HG02852 (cell line): ENCODE results near the gene CNIH4.
"Not testable (repeated sequence)": the region's sequence is repeated elsewhere in the genome, so short reads cannot be mapped to it uniquely, and the experiment has no call there.

Experiments
- ATAC-seq: cut with Tn5 transposase; IDR thresholded peaks from one replicate; pipeline ENCODE4 v1.9.1; 2021; ENCODE audit warnings: mild to moderate bottlenecking, moderate library complexity; ENCODE audit not compliant: unreplicated experiment

The CNIH4 gene

GRCh38 chr1:224348137-224348536 is 8.5 kb upstream of the CNIH4 start:
- no peak for ATAC-seq

GRCh38 chr1:224349716-224350115 is 7.0 kb upstream of the CNIH4 start:
- ATAC-seq: not testable (repeated sequence)

GRCh38 chr1:224352436-224353085 is 4.1 kb upstream of the CNIH4 start:
- ATAC-seq: not testable (repeated sequence)

GRCh38 chr1:224353975-224354925 is 2.4 kb upstream of the CNIH4 start:
- ATAC-seq: no peak

- no peak for ATAC-seq
Observed at GRCh38 chr1:224357626-224358124, 996 bp downstream of the CNIH4 start.

GRCh38 chr1:224358237-224358636 is 1.6 kb downstream of the CNIH4 start:
- ATAC-seq: no peak

GRCh38 chr1:224359207-224359606 is 2.5 kb downstream of the CNIH4 start:
- no peak for ATAC-seq

GRCh38 chr1:224368409-224368808 is 11.7 kb downstream of the CNIH4 start:
- peak; percentile 90 for ATAC-seq

- no peak for ATAC-seq
Observed at GRCh38 chr1:224373008-224373590, 16.4 kb downstream of the CNIH4 start.

GRCh38 chr1:224375059-224375458 is 18.4 kb downstream of the CNIH4 start:
- no peak for ATAC-seq

GRCh38 chr1:224377676-224378006 is 21.0 kb downstream of the CNIH4 start:
- peak; percentile 54 for ATAC-seq

- peak; percentile 43 for ATAC-seq
Observed at GRCh38 chr1:224378855-224379631, 22.4 kb downstream of the CNIH4 start.

GRCh38 chr1:224380003-224380402 is 23.3 kb downstream of the CNIH4 start:
- ATAC-seq: peak; percentile 75

GRCh38 chr1:224381880-224382548 is 25.3 kb downstream of the CNIH4 start:
- ATAC-seq: no peak

GRCh38 chr1:224383218-224383617 is 26.5 kb downstream of the CNIH4 start:
- no peak for ATAC-seq

- no peak for ATAC-seq
Observed at GRCh38 chr1:224387302-224387912, 30.7 kb downstream of the CNIH4 start.

- no peak for ATAC-seq
Observed at GRCh38 chr1:224387943-224388342, 31.3 kb downstream of the CNIH4 start.

GRCh38 chr1:224390517-224390916 is 33.8 kb downstream of the CNIH4 start:
- ATAC-seq: no peak

GRCh38 chr1:224392411-224393249 is 36.0 kb downstream of the CNIH4 start:
- no peak for ATAC-seq
